ENCODE results near the gene ATG2A. TPM values are rescaled to one million over a fixed set of nuclear protein-coding genes. Genes with fewer than 3 reads are reported as not detected.
A peak's percentile ranks its signal among the peaks of the same experiment; 100 is the strongest.

Gene ATG2A
- total and polyA plus RNA-seq, 9 of the 15 experiments (the other 6 are each of a cell fraction or from before 2014, with no cell fraction given), result 0.25 to 45.9 (median 5.2) TPM

- TF ChIP-seq ZKSCAN1 (IDR thresholded peaks at IDR 0.05; ENCODE audit: low read depth, low read length), result no peak
- 0 out of 2 replicates have a peak, but pooled peaks have one; percentile 9 for TF ChIP-seq ARID2 (IDR thresholded peaks at IDR 0.05)
- TF ChIP-seq ETV1 (tag; conservative IDR thresholded peaks at IDR 0.05; ENCODE audit: low read depth), result peak; percentile 92
- TF ChIP-seq ETS2 (tag; IDR thresholded peaks at IDR 0.05; ENCODE audit: borderline replicate concordance, poor library complexity, severe bottlenecking), result no peak
- TF ChIP-seq CGGBP1 (CRISPR knock-in tag; IDR thresholded peaks at IDR 0.05), result peak; percentile 50; the same call in 1 of the 2 replicates
- TF ChIP-seq, protein P1, sequence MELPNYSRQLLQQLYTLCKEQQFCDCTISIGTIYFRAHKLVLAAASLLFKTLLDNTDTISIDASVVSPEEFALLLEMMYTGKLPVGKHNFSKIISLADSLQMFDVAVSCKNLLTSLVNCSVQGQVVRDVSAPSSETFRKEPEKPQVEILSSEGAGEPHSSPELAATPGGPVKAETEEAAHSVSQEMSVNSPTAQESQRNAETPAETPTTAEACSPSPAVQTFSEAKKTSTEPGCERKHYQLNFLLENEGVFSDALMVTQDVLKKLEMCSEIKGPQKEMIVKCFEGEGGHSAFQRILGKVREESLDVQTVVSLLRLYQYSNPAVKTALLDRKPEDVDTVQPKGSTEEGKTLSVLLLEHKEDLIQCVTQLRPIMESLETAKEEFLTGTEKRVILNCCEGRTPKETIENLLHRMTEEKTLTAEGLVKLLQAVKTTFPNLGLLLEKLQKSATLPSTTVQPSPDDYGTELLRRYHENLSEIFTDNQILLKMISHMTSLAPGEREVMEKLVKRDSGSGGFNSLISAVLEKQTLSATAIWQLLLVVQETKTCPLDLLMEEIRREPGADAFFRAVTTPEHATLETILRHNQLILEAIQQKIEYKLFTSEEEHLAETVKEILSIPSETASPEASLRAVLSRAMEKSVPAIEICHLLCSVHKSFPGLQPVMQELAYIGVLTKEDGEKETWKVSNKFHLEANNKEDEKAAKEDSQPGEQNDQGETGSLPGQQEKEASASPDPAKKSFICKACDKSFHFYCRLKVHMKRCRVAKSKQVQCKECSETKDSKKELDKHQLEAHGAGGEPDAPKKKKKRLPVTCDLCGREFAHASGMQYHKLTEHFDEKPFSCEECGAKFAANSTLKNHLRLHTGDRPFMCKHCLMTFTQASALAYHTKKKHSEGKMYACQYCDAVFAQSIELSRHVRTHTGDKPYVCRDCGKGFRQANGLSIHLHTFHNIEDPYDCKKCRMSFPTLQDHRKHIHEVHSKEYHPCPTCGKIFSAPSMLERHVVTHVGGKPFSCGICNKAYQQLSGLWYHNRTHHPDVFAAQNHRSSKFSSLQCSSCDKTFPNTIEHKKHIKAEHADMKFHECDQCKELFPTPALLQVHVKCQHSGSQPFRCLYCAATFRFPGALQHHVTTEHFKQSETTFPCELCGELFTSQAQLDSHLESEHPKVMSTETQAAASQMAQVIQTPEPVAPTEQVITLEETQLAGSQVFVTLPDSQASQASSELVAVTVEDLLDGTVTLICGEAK (IDR thresholded peaks at IDR 0.05), result peak; percentile 63
- TF ChIP-seq, protein P1 (CRISPR knock-in tag; IDR thresholded peaks at IDR 0.05), result no peak
- TF ChIP-seq ZBTB17 (CRISPR knock-in tag; IDR thresholded peaks at IDR 0.05), result no peak
- no peak for TF ChIP-seq CUX1 (CRISPR knock-in tag; IDR thresholded peaks at IDR 0.05)
- peak in 1 of 2 experiments; percentile 84; a peak in 2 of 4 replicates for TF ChIP-seq ZNF639 (CRISPR knock-in tag; conservative IDR thresholded peaks at IDR 0.05 in 1 of 2, IDR thresholded peaks at IDR 0.05 in 1 of 2)
Measured at GRCh38 chr11:64878494-64879243, 38.3 kb downstream of the ATG2A start, which contains the start of gene EHD1 (continued).

Data from K562 (cell line).